ENCODE measurements around the gene TECTB.
"Not testable (repeated sequence)": the region's sequence is repeated elsewhere in the genome, so short reads cannot be mapped to it uniquely, and the experiment has no call there.

The TECTB gene

GRCh38 chr10:112283100-112283499, at the start of gene TECTB:
Gene TECTB (plus strand): TSS chr10:112283400. CDS start chr10:112283735, 335 bp downstream.
- DNase-seq (ENCODE audit: low spot score) = no peak

DNA sequence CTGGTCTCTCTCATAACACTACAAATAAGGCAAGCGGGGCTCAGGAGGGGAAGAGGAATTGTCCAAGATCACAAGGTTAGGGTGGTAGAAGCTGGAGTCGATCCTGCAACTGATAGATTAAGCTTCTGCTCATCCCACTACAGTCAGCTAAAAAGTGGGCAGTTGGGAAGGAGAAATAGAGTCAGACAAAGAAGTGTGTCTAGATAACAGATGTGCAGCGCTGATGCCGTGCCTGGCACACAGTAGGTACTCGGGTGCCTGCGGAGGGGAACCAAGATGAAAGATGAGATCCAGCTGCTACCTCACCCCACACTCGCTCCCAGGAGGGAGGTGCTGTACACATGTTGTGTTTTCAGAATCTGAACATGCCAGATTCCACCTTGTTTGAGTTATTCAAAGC, 48.1 kb upstream of the TECTB start:
- no peak for DNase-seq (ENCODE audit: low spot score)

GRCh38 chr10:112235920-112236319, 47.3 kb upstream of the TECTB start:
- DNase-seq (ENCODE audit: low spot score) = no peak

- DNase-seq (ENCODE audit: low spot score) = no peak
These were observed 46.7 kb upstream of the TECTB start for GRCh38 chr10:112236486-112236885.

DNA sequence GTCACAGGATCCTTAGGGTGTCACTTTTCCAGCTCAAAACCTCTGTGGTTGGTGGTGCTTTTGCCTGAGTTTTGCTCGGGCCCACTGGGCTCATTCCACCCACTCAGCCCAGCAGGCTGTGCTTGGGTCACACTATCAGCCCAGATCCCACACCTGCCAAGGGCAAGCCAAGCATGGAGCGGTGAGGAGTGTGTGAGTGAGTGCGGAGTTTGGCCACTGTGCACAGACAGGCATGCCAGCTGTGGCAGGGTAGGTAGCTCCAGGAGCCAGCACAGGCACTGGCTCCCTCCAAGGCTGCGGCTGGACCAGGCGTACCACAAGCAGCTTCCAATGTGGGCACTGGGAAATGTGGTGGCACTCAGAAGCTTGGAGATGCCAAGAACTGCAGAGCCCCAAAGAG, 43.9 kb upstream of the TECTB start:
- DNase-seq (ENCODE audit: low spot score) = no peak

GRCh38 chr10:112240441-112240840, 42.8 kb upstream of the TECTB start:
- DNase-seq (ENCODE audit: low spot score) = no peak

DNA sequence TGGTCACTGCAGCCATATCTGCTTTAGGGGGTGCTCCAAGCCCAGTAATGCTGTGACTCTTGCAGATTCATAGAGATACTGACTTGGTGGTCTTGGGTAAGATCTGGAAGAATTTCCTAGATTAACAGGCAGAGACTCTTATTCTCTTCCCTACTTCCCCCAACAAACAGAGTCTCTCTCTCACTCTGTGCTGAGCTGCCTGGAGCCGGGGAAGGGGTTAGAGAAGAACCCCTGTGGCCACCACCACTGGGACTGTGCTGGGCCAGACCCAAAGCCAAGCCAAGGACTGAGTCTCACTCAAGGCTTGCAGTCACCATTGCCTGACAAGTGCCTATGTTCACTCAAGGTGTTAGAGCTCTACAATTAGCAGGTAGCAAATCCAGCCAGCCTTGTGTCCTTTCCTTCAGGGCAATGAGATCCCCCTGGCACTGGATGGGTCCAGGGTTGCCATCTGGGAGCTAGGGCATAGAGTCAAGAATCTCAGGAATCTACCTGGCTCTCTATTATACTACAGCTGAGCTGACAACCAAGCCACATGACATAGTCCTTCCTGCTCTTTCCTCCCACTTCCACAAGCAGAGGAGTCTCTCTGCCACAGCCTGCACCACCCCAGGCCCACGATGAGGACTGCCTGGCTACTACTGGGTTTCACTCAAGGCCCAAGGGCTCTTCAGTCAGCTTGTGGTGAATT, 41.4 kb upstream of the TECTB start:
- no peak for DNase-seq (ENCODE audit: low spot score)

- DNase-seq (ENCODE audit: low spot score) = no peak
These were observed 40.4 kb upstream of the TECTB start for GRCh38 chr10:112242769-112243168.

DNA sequence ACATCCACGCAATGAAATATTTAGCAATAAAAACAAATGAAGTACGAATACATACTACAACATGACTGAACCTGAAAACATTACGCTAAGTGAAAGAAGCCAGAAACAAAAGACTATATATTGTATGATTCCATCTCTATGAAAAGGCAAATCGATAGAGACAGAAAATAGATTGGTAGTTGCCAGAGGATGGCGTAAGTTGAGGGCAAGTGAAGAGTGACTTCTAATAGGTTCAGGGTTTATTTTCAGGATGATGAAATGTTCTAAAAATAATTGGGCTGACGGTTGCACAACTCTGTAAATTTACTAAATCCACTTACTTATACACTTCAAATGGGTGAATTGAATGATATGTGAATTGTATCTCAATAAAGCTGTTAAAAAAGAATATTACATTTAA, 39.5 kb upstream of the TECTB start:
- DNase-seq (ENCODE audit: low spot score) = no peak

DNA sequence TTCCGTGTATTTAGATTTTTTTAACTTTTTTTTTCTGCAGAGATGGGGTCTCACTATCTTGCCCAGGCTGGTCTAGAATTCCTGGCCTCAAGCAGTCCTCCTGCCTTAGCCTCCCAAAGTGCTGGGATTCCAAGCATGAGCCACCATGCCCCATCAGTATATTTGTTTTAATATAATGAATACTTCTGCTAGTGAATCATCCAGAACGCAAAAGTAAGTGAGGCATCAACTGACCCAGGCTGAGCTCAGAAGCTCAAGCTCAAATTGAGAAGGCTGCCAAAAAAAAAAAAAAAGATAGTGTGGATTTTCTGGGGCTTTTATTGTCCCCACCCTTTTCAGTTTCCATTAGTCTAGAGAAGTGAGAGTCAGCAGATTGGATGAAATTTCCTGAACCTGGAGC, 39.0 kb upstream of the TECTB start:
- DNase-seq (ENCODE audit: low spot score) = no peak

GRCh38 chr10:112247791-112248190, 35.4 kb upstream of the TECTB start:
- DNase-seq (ENCODE audit: low spot score) = no peak

DNA sequence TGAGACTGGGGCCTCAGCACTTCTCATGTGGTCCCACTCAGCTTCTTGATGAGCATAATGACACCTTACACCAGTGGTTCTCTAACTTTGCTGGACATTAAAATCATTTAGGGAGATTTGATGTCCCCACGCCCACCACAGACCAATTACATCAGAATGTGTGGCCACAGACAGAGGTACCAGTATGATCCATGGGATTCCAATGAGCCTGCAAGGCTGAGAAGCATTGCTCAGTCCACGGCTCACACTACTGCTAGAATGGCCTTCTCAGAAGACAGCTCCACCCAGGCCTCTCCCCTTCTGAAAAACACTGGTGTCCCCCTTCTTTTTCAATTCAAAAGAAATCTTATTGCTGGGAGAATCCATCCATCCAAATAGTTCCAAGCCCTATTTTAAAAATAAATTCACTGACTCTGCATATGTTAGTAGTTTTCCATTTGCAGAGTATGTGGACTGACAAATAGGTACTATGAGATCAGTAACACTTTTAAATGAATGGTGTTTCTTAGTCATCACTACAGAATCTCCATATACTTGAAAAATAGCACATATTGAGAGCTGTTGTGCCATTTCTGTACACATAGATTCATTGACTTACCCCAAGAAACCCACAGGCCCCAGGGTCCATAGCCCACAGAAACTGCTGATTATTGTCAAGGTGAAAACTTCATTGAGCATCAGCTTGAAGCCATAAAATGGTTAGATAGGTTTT, 34.5 kb upstream of the TECTB start:
- no peak for DNase-seq (ENCODE audit: low spot score)

DNA sequence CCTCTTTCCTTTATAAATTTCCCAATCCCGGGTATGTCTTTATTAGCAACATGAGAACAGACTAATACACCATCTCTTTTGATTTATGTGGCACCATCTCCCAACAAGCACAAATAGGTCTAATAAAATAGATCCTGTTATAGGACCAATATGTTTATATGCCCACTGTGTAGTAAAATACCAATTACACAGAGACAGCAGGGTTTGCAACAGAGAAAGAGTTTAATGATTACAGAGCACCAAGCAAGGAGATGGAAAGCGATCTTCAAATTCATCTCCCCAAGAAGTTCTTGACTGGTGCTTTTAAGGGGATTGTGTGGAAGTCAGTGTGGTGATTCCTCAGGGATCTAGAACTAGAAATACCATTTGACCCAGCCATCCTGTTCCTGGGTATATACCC, 33.5 kb upstream of the TECTB start:
- no peak for DNase-seq (ENCODE audit: low spot score)

- peak; percentile 72 for DNase-seq (ENCODE audit: low spot score)
These were observed 32.6 kb upstream of the TECTB start for GRCh38 chr10:112250555-112250954.

- DNase-seq (ENCODE audit: low spot score) = not testable (repeated sequence)
These were observed 32.0 kb upstream of the TECTB start for GRCh38 chr10:112251238-112251637.

DNA sequence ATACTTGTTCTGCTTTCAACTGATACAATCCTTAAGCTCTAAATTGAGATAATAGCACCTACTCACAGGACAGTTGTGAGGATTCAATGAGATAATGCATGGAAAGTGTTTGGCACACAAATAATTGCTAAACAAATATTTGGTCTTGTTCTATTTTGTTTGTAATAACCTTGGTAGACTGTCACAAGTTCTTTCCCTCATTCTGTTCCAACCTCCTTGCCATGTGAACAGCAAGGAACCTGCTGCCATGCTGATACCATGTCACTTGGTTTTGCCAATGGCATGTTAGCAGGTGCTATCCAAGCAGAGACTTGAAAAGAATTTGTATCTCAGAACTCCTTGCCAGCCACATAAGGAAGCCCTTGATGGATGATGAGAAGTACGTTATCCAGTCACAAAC, 24.8 kb upstream of the TECTB start:
- no peak for DNase-seq (ENCODE audit: low spot score)

GRCh38 chr10:112259688-112260087, 23.5 kb upstream of the TECTB start:
- DNase-seq (ENCODE audit: low spot score) = no peak

- DNase-seq (ENCODE audit: low spot score) = no peak
These were observed 22.4 kb upstream of the TECTB start for GRCh38 chr10:112260831-112261230.

DNA sequence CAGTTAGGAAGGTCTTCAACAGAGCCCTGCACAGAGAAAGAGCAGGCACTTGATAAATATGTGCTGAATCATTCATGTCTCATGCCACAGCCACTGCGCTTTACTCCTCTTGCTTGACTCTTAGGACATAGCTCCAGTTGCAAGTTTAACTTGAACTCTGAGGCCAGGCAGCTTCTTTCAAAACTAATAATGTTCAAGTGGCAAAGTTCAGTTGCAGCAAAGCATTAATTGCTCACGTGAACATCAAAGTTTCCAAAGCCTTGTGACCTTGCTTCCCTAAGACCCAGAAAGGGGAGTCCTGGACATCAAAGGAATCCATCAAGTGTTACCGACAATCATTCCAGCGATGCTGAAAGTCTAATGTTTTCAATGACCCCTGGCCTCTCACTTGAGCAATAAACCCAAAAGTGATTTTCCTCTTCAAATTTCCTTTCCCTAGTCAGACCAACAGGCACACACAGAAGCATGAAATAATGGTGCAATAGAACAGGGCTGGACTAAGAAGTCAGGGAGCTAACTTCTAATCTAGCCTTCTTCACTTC, 21.8 kb upstream of the TECTB start:
- peak; percentile 45 for DNase-seq (ENCODE audit: low spot score)

GRCh38 chr10:112262546-112262945, 20.7 kb upstream of the TECTB start:
- no peak for DNase-seq (ENCODE audit: low spot score)

DNA sequence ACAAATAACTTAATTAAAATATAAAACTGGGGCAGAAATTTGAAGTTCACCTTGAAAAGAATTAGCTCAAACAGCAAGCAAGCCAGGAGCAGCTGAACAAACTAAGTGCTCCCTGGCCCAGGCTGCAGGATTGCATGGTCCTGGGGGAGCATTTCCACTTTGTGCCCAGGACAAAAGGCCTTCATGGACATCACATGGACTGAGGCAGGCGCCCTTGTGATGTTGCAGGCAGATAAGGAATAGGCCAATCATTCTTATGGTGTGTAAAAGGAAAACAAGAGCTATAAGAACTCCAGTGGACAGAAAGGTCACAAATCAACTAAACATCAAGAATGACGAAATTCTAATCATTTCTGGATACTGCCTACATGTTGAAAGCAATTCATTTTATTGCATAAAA, 17.5 kb upstream of the TECTB start:
- no peak for DNase-seq (ENCODE audit: low spot score)

DNA sequence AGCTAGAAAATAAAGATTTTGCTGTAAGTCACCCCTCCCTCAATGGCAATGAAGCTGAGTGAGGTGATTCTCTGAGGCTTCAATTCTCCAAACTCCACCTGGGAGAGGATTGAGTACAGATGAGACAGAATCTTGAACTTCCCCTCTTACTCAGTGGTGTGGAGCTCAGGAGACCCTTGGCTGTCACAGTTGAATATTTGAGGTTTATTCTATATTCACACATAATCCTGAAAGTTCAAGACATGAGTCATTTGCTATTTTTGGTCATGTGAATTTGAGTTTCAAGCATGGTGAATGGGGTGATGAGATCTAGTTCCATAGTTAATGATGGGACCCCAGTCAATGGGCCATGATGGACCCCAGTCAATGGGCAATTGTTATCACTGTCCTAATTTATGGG, 13.9 kb upstream of the TECTB start:
- no peak for DNase-seq (ENCODE audit: low spot score)

DNA sequence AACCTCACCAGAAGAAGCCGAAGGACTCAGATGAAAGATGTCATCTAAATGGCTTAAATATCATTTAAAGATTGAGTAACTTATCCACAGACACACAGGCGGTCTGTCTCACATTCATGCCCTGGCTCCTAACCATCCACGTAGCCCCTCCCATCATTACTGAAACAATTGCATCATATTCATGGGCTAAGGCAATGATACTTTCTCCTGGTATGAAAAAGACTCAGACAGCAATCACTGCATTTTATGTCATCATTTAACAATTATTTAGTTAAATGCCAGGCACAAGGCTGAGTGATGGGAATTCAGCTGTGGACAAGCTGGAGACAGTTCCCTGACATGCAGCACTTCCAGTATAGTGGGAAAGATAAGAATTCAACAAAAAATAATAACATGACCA, 11.2 kb upstream of the TECTB start:
- DNase-seq (ENCODE audit: low spot score) = no peak

DNA sequence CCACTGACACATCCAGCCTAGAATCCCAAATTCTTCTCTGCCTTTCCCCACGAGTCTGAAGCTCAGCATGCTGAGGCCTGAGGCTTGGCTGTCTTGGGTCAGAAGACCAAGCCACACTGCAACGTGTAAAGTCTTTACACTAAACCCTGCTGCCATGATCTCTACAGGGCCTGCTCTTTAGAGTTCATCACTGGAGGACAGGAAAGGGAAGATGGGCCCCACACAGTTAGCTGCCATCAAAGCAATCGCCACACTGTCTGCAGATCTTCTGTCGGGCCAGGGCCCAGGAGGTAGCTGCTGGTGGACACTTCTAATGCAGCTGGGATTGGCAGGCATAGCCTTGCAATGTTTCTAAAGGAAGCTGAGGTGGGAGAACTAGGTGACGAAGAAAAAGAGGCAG, 8.4 kb upstream of the TECTB start:
- DNase-seq (ENCODE audit: low spot score) = no peak
